Liver (tissue), 9 donors: Measurements from ENCODE around the gene NUBPL. TPM values are rescaled to one million over a fixed set of nuclear protein-coding genes. Genes with fewer than 3 reads are reported as not detected.

Experiments
- DNase-seq: peaks from one replicate; pipeline ENCODE4 v3.0.0-alpha.2; 2017; ENCODE audit warnings: low spot score
- H3K27ac ChIP-seq, 2 donors: one replicate each; pipeline ENCODE4 v1.7.0; 2013; ENCODE audit warnings: inconsistent platforms in 2 of 2, low read length in 2 of 2, control low read depth in 1 of 2, low read depth in 1 of 2, mild to moderate bottlenecking in 1 of 2
- H3K27me3 ChIP-seq, 4 donors: one replicate each; pipeline versions ENCODE4 v1.6.1 to v1.7.0; 2013; ENCODE audit warnings: low read length in 3 of 4, inconsistent platforms in 1 of 4, mild to moderate bottlenecking in 1 of 4, moderate library complexity in 1 of 4; ENCODE audit not compliant: control insufficient read depth in 4 of 4, insufficient read depth in 4 of 4
- H3K36me3 ChIP-seq, 4 donors: one replicate each; pipeline versions ENCODE4 v1.6.1 to v1.7.0; 2013; ENCODE audit warnings: low read length in 3 of 4, mild to moderate bottlenecking in 3 of 4, low read depth in 1 of 4, moderate library complexity in 1 of 4; ENCODE audit not compliant: control insufficient read depth in 4 of 4, insufficient read depth in 3 of 4
- H3K4me1 ChIP-seq, 4 donors: one replicate each; pipeline versions ENCODE4 v1.6.1 to v1.7.0; 2013; ENCODE audit warnings: low read length in 3 of 4, mild to moderate bottlenecking in 3 of 4, moderate library complexity in 1 of 4; ENCODE audit not compliant: control insufficient read depth in 4 of 4, insufficient read depth in 4 of 4
- H3K4me3 ChIP-seq, 3 donors: one replicate each; pipeline versions ENCODE4 v1.6.1 to v1.7.0; 2013; ENCODE audit warnings: low read length in 3 of 3, control low read depth in 1 of 3, low read depth in 1 of 3, mild to moderate bottlenecking in 1 of 3
- H3K9ac ChIP-seq, 2 donors: one replicate each; pipeline ENCODE4 v1.7.0; 2013; ENCODE audit warnings: low read length in 2 of 2, mild to moderate bottlenecking in 2 of 2, moderate library complexity in 2 of 2, control low read depth in 1 of 2, low read depth in 1 of 2
- H3K9me3 ChIP-seq, 4 donors: one replicate each; pipeline versions ENCODE4 v1.6.1 to v1.7.0; 2013; ENCODE audit warnings: low read length in 3 of 4; ENCODE audit not compliant: control insufficient read depth in 4 of 4
- ATF3 ChIP-seq: IDR thresholded peaks from 2 replicates; pipeline ENCODE4 v1.6.1; 2016; ENCODE audit warnings: antibody characterized with exemption
- CTCF ChIP-seq: fragments of 150-350 bp; IDR thresholded peaks from 2 replicates; pipeline ENCODE4 v1.5.1; 2017; ENCODE audit warnings: improper control_type of control experiment, low read depth, low read length; ENCODE audit not compliant: missing input control
- EGR1 ChIP-seq, 2 donors: IDR thresholded peaks; 2 replicates each; pipeline ENCODE4 v1.6.1; 2016 to 2018; ENCODE audit warnings: antibody characterized with exemption in 2 of 2, low read depth in 2 of 2
- FOXA1 ChIP-seq: IDR thresholded peaks from 2 replicates; pipeline ENCODE4 v1.6.1; 2016; ENCODE audit warnings: antibody characterized with exemption
- FOXA2 ChIP-seq: IDR thresholded peaks from 2 replicates; pipeline ENCODE4 v1.6.1; 2016; ENCODE audit warnings: antibody characterized with exemption
- GABPA ChIP-seq, 2 donors: IDR thresholded peaks in 1 of 2; conservative IDR thresholded peaks in 1 of 2; 2 replicates each; pipeline ENCODE4 v1.6.1; 2016; ENCODE audit warnings: antibody characterized with exemption in 2 of 2, mild to moderate bottlenecking in 1 of 2, moderate library complexity in 1 of 2
- HNF4A ChIP-seq, 2 donors: conservative IDR thresholded peaks; 2 replicates each; pipeline ENCODE4 v1.6.1; 2016; ENCODE audit warnings: antibody characterized with exemption in 2 of 2, mild to moderate bottlenecking in 2 of 2
- JUND ChIP-seq, 2 donors: IDR thresholded peaks; 2 replicates each; pipeline ENCODE4 v1.6.1; 2016; ENCODE audit warnings: antibody characterized with exemption in 2 of 2
- MAX ChIP-seq: IDR thresholded peaks from 2 replicates; pipeline ENCODE4 v1.6.1; 2016; ENCODE audit warnings: antibody characterized with exemption
- NR2F2 ChIP-seq: IDR thresholded peaks from 2 replicates; pipeline ENCODE4 v1.6.1; 2016; ENCODE audit warnings: antibody characterized with exemption
- RAD21 ChIP-seq, 2 donors: IDR thresholded peaks; 2 replicates each; pipeline ENCODE4 v1.6.1; 2016; ENCODE audit warnings: antibody characterized with exemption in 2 of 2, mild to moderate bottlenecking in 2 of 2
- RXRA ChIP-seq, 2 donors: IDR thresholded peaks; 2 replicates each; pipeline ENCODE4 v1.6.1; 2017 to 2018; ENCODE audit warnings: antibody characterized with exemption in 2 of 2, mild to moderate bottlenecking in 1 of 2
- SP1 ChIP-seq: IDR thresholded peaks from 2 replicates; pipeline ENCODE4 v1.6.1; 2018; ENCODE audit warnings: antibody characterized with exemption, mild to moderate bottlenecking
- TAF1 ChIP-seq: conservative IDR thresholded peaks from 2 replicates; pipeline ENCODE4 v1.6.1; 2016; ENCODE audit warnings: antibody characterized with exemption, mild to moderate bottlenecking
- YY1 ChIP-seq: IDR thresholded peaks from 2 replicates; pipeline ENCODE4 v1.6.1; 2016; ENCODE audit warnings: antibody characterized with exemption, mild to moderate bottlenecking
- WGBS: extraction: QIAGEN DNeasy Blood & Tissue Kit; methylation state at CpG from one replicate; pipeline ENCODE4 v1.1.7; 2013; 5-methylcytosine and 5-hydroxymethylcytosine counted together
- polyA plus RNA-seq, 2 donors: library from polyadenylated mRNA; stranded (reverse) in 1 of 2; unstranded in 1 of 2; fragments of 200-250 nt in 1 of 2; fragments of >200 nt in 1 of 2; fragmentation: Nextera tagmentation in 1 of 2; extraction: Ambion mirVana in 1 of 2; gene quantifications; one replicate each; pipeline versions ENCODE4 v1.2.1 to v1.2.3, GENCODE V29; 2013 to 2015
- total RNA-seq, 2 donors: library from RNA; depleted of rRNA; stranded (reverse); fragments of >200 nt; gene quantifications; one replicate each; pipeline ENCODE4 v1.2.3, GENCODE V29; 2014
- TF ChIP-seq, protein P1 (sequence below): IDR thresholded peaks from 2 replicates; pipeline ENCODE4 v1.6.1; 2016; ENCODE audit warnings: antibody characterized with exemption, mild to moderate bottlenecking
- TF ChIP-seq, protein P2 (sequence below): IDR thresholded peaks from 2 replicates; pipeline ENCODE4 v1.6.1; 2016; ENCODE audit warnings: antibody characterized with exemption
- donor health status: healthy.
- donor health status: healthy.
- donor health status: healthy.
- donor health status: healthy.
- donor health status: healthy.

NUBPL gene
- total and polyA plus RNA-seq, 4 donors, result 4.2 to 9.3 (median 6.7) TPM

GRCh38 chr14:31881531-31882310, 320.5 kb downstream of the NUBPL start:
- Histone ChIP-seq H3K9me3 (no peaks in the 10 kb centered on the region), H3K27me3 (no peaks in the 10 kb centered on the region), H3K4me3 (no peak overlapping the region), H3K36me3 (no peaks in the 10 kb centered on the region), H3K9ac (no peak overlapping the region), H3K27ac (no peak overlapping the region), H3K4me1 (no peaks in the 10 kb centered on the region)
- TF ChIP-seq, protein P1, sequence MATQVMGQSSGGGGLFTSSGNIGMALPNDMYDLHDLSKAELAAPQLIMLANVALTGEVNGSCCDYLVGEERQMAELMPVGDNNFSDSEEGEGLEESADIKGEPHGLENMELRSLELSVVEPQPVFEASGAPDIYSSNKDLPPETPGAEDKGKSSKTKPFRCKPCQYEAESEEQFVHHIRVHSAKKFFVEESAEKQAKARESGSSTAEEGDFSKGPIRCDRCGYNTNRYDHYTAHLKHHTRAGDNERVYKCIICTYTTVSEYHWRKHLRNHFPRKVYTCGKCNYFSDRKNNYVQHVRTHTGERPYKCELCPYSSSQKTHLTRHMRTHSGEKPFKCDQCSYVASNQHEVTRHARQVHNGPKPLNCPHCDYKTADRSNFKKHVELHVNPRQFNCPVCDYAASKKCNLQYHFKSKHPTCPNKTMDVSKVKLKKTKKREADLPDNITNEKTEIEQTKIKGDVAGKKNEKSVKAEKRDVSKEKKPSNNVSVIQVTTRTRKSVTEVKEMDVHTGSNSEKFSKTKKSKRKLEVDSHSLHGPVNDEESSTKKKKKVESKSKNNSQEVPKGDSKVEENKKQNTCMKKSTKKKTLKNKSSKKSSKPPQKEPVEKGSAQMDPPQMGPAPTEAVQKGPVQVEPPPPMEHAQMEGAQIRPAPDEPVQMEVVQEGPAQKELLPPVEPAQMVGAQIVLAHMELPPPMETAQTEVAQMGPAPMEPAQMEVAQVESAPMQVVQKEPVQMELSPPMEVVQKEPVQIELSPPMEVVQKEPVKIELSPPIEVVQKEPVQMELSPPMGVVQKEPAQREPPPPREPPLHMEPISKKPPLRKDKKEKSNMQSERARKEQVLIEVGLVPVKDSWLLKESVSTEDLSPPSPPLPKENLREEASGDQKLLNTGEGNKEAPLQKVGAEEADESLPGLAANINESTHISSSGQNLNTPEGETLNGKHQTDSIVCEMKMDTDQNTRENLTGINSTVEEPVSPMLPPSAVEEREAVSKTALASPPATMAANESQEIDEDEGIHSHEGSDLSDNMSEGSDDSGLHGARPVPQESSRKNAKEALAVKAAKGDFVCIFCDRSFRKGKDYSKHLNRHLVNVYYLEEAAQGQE, result no peak
- TF ChIP-seq FOXA2 (no peak), GABPA (IDR thresholded peaks at IDR 0.05 in 1 of 2, conservative IDR thresholded peaks at IDR 0.05 in 1 of 2) (no peak), SP1 (no peak), JUND (IDR thresholded peaks at IDR 0.05) (no peak), RXRA (IDR thresholded peaks at IDR 0.05) (no peak), RAD21 (IDR thresholded peaks at IDR 0.05) (no peak), TAF1 (no peak), CTCF (no peak), HNF4A (conservative IDR thresholded peaks at IDR 0.05) (no peak)
- TF ChIP-seq, protein P2, sequence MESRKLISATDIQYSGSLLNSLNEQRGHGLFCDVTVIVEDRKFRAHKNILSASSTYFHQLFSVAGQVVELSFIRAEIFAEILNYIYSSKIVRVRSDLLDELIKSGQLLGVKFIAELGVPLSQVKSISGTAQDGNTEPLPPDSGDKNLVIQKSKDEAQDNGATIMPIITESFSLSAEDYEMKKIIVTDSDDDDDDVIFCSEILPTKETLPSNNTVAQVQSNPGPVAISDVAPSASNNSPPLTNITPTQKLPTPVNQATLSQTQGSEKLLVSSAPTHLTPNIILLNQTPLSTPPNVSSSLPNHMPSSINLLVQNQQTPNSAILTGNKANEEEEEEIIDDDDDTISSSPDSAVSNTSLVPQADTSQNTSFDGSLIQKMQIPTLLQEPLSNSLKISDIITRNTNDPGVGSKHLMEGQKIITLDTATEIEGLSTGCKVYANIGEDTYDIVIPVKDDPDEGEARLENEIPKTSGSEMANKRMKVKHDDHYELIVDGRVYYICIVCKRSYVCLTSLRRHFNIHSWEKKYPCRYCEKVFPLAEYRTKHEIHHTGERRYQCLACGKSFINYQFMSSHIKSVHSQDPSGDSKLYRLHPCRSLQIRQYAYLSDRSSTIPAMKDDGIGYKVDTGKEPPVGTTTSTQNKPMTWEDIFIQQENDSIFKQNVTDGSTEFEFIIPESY, result no peak
- DNase-seq, result no peak
- WGBS, result 92% methylated on average over 4 of the region's 4 CpGs

GRCh38 chr14:31884238-31884637, 323.0 kb downstream of the NUBPL start:
- H3K27ac ChIP-seq, result no peak overlapping the region
- no peaks in the 10 kb centered on the region for H3K36me3 ChIP-seq
- WGBS, result 98% methylated on average over 2 of the region's 2 CpGs
- H3K9ac ChIP-seq, result no peak overlapping the region
- no peaks in the 10 kb centered on the region for H3K4me1 ChIP-seq
- no peak for DNase-seq
- H3K27me3 ChIP-seq, result no peaks in the 10 kb centered on the region
- no peak overlapping the region for H3K4me3 ChIP-seq
- H3K9me3 ChIP-seq, result no peaks in the 10 kb centered on the region
- TF ChIP-seq TAF1, result no peak
- no peak for TF ChIP-seq YY1
- no peak for TF ChIP-seq RAD21 (IDR thresholded peaks at IDR 0.05)
- TF ChIP-seq FOXA2, result no peak
- no peak for TF ChIP-seq JUND (IDR thresholded peaks at IDR 0.05)
- no peak for TF ChIP-seq CTCF
- TF ChIP-seq ATF3, result no peak
- TF ChIP-seq MAX, result no peak
- TF ChIP-seq NR2F2, result no peak
- no peak for TF ChIP-seq EGR1 (IDR thresholded peaks at IDR 0.05; ENCODE audit: low read depth in 2 of 2)
- no peak for TF ChIP-seq FOXA1
- no peak for TF ChIP-seq HNF4A (conservative IDR thresholded peaks at IDR 0.05)
- TF ChIP-seq RXRA (IDR thresholded peaks at IDR 0.05), result no peak
- TF ChIP-seq, protein P1, result no peak
